ENCODE results near the gene GBP4.
A peak's percentile ranks its signal among the peaks of the same experiment; 100 is the strongest.
"Not testable (repeated sequence)": the region's sequence is repeated elsewhere in the genome, so short reads cannot be mapped to it uniquely, and the experiment has no call there.

Gene GBP4, protein sequence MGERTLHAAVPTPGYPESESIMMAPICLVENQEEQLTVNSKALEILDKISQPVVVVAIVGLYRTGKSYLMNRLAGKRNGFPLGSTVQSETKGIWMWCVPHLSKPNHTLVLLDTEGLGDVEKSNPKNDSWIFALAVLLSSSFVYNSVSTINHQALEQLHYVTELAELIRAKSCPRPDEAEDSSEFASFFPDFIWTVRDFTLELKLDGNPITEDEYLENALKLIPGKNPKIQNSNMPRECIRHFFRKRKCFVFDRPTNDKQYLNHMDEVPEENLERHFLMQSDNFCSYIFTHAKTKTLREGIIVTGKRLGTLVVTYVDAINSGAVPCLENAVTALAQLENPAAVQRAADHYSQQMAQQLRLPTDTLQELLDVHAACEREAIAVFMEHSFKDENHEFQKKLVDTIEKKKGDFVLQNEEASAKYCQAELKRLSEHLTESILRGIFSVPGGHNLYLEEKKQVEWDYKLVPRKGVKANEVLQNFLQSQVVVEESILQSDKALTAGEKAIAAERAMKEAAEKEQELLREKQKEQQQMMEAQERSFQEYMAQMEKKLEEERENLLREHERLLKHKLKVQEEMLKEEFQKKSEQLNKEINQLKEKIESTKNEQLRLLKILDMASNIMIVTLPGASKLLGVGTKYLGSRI

DNA sequence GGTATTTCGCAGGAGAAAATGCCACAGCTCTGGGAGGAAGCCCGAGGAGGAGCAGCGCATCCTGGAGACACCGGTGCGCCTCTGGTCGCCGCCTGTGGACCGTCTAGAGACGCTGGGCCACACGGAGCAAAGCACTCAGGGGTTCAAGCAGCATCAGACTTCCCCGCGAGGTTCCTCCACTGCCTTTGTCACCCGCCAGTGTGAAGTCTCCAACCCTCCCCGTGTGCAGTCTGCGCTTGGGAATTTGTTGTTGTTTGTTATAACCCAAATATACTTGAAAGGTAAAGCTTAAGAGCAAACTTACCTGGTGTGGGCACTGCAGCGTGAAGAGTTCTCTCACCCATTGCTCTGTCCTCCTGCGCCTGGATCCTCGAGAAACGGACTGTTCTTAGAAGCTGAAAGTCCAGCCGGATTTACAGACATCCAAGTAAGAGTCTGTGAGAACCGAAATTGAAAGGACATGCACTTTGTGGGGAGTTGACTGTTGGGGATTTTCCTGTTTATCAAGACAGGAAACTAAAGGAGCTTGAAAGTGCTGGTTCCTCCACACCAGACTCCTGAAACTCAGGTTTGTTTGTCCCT is at the start of gene GBP4:
Gene GBP4, minus strand, starts transcription at position 452 of the 582 bp plus-strand sequence. Its CDS starts 108 bp downstream, at position 344.
- DNase-seq: peak in 6 of 56 donors; percentile 1 to 19 (median 1)

DNA sequence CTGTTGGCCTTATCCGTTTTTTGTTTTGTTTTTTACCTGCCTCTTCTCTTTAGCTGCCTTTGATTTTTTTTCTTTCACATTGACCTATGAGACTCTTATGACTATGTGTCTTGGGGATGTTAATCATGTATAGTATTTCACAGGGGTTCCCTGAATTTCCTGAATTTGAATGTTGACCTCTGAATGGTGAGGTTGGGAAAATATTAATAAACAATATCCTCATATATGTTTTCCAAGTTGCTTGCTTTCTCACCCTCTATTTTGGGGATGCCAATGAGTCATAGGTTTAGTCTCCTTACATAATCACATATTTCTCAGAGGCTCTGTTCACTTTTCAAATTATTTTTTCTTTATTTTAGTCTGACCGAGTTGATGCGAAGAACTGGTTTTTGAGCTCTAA is 44.3 kb upstream of the GBP4 start:
- no peak for DNase-seq

DNA sequence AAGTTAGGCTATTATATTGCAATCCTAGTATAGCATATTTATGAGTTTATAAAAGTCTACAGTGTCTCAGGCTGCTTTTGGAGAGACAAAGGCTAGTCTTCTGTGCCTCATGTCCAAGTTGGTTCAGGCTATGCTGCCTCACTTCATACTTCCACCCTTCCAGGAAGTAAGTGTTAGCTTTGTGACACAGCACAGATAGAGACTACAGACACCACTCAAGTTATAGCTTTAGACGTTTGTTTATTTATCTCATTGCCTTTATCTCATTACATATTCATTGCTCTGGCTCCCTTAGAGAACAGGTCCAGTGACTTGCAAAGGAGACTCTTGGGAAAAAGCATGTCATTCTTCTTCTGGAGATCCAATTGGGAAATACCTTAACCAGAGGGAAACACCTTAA is 22.6 kb upstream of the GBP4 start:
- DNase-seq: no peak

DNA sequence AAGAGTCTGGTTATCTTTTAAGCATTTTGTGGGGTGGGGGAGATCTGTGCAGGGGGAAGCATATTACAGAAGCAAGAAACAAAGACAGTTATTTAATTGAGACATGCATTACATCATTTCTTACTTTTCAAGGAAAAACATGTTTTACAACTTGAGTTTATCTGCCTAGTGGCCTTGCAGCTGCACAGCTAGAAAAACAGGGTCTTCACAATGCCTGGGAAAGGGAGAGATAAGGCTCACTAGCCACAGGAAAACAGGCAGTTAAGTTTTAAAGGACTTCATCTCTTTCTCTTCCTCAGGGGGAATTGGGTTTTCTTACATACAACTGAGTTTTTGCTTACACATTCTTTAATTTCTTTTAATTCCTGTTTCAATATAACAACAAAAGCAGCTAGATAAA is 21.1 kb upstream of the GBP4 start:
- not testable (repeated sequence) for DNase-seq

DNA sequence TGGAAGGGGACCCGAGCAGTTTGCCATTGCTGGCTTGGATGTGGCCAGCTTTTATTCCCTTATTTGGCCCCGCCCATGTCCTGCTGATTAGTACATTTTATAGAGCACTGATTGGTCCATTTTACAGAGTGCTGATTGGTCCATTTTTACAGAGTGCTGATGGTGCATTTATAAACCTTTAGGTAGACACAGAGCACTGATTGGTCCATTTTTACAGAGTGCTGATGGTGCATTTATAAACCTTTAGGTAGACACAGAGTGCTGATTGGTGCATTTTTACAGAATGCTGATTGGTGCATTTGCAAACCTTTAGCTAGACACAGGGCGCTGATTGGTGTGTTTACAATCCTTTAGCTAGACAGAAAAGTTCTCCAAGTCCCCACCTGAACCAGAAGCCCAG is 20.2 kb upstream of the GBP4 start:
- not testable (repeated sequence) for DNase-seq

DNA sequence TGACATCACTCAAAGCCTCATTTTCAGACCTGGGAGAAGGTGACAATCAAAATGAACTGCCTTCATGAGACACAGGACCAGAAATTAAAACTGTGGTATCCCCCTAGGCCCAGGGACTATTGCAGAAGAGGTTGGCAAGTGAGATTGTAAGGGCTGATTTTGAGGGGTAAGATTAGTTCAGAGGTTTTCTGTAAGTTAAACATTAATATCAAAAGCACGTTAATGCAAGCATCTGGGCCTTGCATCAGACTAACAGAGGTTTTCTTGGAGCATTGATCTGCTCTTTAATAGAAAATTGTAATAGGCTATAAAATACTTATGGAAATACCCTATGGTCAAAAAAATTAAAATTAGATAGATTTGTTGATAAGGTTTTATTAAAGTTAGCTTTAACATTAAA is 14.6 kb upstream of the GBP4 start:
- no peak for DNase-seq

DNA sequence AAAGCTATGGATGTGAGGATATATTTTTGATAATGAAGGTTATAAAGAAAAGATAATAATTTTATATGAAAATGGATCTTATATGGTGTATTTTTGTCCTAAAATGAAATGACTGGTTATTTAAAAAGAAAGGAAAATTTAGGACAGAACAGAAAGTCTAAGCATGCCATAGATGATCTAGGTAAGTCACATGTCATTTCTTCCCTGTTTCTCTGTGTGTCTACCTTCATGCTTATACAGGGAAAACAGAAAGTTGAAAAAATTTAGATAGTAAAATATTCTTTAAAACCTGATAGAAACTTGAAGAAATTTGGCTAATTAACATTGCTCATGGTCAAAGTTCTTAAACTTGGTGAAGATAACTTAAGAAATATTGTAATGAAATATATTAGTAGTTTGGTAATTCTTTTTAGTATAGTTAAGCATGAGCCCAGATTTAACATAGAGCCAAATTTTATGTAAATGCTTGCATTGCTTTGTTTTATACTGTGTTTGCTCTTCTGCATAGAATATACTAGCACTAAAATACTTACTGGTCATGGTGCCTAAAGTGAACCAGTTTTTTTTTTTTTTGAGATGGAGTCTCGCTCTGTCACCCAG is 12.4 kb upstream of the GBP4 start:
- no peak for DNase-seq

DNA sequence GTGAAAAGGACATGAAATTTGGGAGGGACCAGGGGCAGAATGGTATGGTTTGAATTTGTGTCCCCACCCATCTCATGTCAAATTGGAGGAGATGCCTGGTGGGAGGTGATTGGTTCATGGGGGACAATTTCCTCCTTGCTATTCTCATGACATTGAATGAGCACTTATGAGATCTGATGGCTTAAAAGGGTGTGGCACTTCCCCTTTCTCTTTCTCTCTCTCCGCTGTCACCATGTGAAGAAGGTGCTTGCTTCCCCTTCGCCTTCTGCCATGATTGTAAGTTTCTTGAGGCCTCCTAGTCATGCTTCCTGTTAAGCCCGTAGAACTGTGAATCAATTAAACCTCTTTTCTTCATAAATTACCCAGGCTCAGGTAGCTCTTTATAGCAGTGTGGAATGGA is 7.6 kb upstream of the GBP4 start:
- no peak for DNase-seq

DNA sequence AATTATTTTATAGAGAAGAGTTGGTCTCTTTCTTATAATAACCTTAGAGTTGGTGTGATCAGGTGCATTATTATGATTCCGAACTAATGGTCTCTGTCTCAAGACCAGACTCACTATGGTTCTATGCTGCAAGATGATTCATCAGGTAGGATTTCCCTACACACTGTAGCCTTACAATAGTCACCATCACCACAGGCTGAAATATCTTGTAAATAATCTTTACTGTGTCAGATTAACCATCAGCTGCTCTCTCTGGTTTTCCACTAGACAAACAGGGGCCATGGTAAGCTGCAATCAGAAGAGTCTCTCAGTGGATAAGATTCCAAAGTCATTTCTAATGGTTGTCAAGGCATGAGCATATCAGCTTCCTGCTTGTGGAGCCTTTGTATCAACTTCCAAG is 4.4 kb upstream of the GBP4 start:
- no peak for DNase-seq

DNA sequence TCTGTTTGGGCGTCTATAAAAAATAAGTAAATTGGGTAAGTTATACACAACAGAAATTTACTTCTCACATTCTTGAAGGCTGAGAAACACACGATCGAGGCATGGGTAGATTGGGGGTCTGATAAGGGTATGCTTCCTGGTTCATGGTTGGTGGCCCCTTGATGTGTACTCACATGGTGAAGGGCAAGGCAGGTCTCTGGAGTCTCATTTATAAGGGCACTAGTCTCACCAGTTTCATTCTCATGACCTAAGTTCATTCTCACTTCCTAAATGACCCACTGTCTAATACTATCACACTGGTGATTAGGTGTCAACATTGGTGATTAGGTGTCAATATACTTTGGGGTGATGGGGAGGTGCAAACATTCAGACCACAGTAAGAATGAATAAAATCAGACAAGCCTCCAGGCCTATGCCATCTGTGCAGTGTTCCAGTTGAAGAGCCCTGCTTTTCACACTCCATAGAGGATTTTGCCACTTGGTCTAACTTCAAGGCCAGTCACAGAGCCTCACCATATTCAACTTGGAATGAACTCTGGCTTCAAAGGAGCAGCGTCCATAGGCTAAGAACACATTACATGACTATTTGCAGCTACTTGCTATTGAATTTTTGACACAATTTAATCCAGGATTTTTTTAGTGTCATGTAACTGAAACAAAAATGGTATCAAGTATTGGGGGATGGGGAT is 2.5 kb upstream of the GBP4 start:
- no peak for DNase-seq

DNA sequence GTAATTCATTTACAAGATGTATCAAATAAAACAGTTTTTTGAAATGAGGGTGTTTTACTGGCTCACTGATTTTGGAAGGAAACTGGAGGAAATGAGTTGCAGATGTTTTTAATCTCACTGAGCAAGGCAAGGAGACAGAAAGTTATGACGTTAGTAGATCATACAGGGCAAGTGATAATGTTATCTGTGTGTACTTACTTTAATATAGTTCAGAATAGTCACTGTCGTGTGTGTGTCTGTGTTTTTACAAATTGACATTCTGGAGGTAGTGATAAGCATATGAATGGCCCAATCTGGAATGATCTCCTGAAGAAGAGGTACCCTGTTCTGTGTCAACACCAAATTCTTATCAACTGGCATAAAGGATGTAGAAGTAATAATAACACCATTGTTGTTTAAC is 1.9 kb upstream of the GBP4 start:
- no peak for DNase-seq

DNA sequence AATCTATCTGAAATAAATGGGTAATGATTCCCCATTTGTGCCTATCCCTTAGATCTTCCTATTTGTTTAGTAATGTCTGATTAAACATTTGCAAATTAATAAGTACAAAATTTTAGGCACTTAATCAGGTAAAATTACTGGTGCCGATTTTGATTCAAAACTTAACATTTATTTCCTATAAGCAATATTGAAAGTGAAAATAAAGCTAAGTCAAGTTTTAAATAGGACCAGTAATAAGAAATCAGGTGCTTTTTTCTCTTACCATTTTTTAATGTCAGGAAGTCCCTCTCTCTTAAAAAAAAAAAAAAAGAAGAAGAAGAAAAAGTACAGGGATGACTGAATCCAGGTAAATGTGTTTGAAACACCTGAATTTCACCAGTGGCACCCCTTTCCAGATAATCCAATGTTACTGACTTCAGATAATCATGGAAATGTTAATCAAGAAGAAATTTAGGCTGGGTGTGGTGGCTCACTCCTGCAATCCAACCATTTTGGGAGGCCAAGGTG is 836 bp upstream of the GBP4 start:
- DNase-seq: no peak

DNA sequence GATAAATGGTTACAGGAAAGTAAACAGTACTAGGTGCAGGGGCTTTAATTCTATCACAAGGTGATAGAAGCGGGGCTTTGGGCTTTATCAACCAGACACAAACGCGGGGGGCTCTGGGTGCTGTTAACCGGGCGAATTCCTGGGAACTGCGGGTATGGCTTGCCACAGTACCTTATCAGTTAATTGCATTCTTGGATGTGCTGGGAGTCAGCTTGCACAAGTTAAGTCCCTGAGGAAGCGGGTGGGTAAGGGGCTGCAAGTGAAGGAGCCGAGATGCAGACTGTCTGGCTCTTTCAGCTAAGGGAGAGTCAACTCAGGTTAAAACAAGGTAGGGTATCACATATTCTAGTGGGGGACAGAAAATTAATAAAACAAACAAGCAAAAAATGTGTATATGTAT is 661 bp downstream of the GBP4 start:
- DNase-seq: no peak

DNA sequence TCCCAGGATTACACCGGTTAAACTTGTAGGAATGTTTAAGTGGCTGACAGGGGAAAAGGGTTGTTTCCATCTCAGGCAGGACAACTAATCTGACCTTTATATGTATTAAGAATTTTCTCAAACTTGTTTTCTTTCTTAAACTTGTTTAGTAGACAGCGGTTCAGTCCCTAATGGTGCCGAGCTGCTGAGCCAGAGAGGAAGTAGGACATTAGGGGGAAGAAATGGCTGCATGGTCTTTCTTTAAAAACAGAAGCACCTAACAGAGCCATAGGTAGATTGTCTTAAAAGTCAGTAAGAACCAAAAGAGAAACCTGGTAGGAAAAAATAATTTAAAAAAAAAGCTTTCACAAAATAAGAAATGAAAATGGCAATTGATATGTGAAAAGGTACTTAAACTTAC is 3.3 kb downstream of the GBP4 start:
- DNase-seq: no peak

DNA sequence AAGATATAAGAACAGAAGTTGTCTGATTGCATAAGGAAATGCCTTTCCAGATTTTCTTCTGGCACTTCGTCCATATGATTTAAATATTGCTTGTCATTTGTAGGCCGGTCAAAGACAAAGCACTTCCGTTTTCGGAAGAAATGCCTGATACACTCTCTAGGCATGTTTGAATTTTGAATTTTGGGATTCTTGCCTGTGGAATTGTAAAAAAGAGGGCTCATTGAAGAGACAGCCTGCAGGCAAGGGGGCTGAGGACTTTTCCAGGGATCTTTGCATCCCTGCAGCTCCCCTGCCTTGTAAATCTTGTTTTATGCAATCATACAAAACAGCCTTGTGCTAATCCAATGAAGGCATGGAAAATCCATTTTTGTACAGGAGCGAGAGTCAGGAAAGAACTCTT is 7.4 kb downstream of the GBP4 start:
- no peak for DNase-seq

DNA sequence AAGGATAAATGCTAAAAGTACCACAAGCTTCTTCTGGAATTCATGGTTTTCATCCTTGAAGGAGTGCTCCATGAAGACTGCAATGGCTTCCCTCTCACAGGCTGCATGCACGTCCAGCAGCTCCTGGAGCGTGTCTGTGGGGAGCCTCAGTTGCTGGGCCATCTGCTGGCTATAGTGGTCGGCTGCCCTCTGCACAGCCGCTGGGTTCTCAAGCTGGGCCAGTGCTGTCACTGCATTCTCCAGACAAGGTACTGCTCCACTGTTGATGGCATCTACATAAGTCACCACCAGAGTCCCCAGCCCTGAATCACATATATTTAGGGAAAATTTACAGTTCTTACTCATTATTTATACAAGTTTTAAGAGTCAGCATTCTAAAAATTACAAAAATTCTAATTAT is 8.7 kb downstream of the GBP4 start:
- no peak for DNase-seq

DNA sequence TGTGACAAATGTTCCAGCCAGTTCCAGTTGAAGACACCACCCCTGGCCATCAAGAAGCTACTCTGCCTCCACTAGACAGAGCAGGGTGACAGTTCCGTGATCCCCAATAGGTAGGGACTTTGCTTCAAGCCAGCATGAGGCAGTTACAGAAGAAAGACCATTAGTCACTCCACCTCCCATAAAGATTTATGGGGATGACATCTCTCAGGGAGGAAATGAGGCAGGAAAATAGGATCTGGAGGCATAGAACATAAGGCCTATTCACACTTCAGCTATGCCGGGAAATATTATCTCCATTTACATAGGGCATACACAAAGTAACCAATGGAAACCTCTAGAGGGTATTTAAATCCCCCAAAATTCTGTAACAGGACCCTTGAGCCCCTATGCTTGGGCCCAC is 19.4 kb downstream of the GBP4 start:
- DNase-seq: no peak

DNA sequence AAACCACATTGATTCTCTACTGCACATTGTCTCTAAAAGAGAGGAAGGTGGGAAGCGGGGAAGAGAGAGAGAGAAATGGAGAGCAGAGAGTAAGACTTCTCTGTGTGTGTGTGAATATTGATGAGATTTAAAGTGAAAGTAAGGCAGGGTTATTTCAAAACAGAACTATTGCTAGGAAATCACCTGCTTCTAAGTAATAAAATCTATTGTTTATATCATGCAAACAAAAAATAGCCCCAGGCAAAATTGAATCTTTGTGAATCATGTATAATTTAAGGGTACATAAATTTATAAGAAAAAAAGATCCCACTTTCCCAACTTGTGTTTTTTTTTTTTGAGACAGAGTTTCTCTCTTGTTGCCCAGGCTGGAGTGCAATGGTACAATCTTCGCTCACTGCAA is 21.8 kb downstream of the GBP4 start:
- no peak for DNase-seq

DNA sequence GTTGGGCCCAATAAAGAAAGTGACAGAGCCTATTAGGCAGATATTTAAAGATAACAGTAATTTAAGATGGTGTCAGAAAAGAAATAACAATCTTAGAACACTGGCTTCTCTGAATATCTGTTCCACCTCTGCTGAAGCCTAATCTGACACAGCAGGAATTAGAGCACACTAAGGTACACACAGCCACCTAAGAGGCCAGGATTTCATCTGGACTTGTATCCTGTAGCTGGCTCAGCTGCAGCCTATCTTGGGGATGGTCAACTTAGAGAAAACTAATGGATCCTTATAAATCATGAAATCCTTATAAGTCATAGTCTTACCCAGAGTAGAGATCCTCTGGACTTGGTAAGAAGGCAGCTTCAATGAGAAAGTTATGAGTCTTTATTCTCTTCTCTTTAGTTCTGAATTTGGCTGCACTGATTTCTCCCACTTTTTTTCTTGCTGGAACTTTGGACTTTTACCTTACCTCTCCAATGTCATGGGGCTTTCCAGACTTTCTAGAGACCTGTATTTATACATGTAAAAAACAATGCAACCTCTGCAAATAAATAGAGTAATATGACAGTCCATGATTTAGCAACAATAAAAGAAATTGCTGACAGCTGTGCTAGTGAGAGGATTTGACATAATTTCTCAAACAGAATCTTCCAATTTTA is 23.0 kb downstream of the GBP4 start, which contains the start of gene GBP7:
Gene GBP7, minus strand, starts transcription at position 403 of the 656 bp plus-strand sequence. CDS start 4,068 bp downstream, outside the sequence.
- DNase-seq: no peak

DNA sequence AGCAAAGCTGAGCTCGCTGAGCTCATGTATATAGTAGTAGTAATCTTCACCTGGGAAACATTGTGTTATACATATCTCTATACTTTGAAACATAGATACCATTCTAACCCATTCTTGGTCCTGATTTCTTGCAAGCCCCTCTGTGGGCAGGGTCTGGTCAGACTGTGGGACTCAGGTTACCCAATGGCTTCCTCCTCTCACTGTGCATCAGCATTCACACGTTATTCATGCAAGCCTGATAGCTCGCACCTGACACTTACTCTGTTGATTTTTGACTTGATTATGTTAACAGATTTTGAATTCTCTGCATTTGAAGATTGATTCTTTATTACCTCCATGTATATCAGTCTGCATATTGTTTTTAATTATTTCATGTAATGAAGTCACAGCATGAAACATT is 24.3 kb downstream of the GBP4 start:
- no peak for DNase-seq
